HG02852 (cell line): ENCODE measurements around the gene MROH7.
"Not testable (repeated sequence)": the region's sequence is repeated elsewhere in the genome, so short reads cannot be mapped to it uniquely, and the experiment has no call there.

ENCODE experiments used
- ATAC-seq: cut with Tn5 transposase; IDR thresholded peaks from one replicate; pipeline ENCODE4 v1.9.1; 2021; ENCODE audit warnings: mild to moderate bottlenecking, moderate library complexity; ENCODE audit not compliant: unreplicated experiment

MROH7 gene

GRCh38 chr1:54609301-54609921 is 32.2 kb upstream of the MROH7 start:
- no peak for ATAC-seq

- ATAC-seq = no peak
These were observed 31.5 kb upstream of the MROH7 start for GRCh38 chr1:54610048-54610447.

- ATAC-seq = no peak
These were observed 30.7 kb upstream of the MROH7 start for GRCh38 chr1:54610601-54611580.

- no peak for ATAC-seq
These were observed 30.0 kb upstream of the MROH7 start for GRCh38 chr1:54611621-54612020.

DNA sequence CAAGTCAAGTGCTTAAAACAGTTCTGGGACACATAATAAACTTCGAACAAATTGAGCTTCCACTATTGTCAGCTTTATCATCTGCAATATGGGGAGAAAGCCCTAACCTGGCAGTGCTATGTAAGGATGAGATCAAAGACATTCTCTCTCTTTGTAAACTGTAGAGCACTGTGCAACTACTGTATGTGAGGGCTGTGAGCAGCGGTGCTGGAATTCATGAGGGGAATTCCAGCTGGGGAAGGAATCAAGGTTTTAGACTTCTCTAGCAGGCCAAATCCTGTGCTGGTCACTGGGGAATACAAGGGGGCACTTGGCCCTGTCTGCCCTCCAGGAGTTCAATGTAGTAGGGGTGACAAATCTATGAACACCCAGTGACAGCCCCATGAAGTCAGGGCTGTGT is 27.6 kb upstream of the MROH7 start:
- ATAC-seq = no peak

GRCh38 chr1:54614563-54614962 is 27.0 kb upstream of the MROH7 start:
- no peak for ATAC-seq

GRCh38 chr1:54615531-54616279 is 25.9 kb upstream of the MROH7 start:
- ATAC-seq = no peak

GRCh38 chr1:54619749-54620148 is 21.8 kb upstream of the MROH7 start:
- ATAC-seq = no peak

- ATAC-seq = no peak
These were observed 18.2 kb upstream of the MROH7 start, which contains the start of gene FAM151A for GRCh38 chr1:54623216-54624007. FAM151A (minus strand) TSS chr1:54623525; CDS start chr1:54623395, 130 bp downstream.

GRCh38 chr1:54624466-54625464 is 16.8 kb upstream of the MROH7 start:
- no peak for ATAC-seq

DNA sequence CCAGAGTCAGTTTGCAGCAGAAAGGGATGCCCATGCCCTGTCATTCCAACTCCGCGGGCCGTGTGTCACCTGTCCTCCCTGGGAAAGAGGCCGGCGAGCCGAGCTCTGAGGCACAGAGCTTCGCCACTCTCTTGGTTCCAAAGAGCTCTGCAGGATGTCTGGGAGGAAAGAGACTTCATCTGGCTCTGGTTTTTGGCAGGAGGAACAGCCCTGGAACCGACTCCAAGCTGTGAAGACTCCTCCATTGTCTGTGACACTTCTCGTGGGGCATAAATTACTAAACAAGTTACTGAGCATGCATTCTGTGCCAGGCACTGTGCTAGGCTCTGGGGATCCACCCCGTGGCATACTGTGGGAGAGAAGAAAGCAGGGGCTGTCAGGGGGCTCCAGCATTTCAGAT is 14.4 kb upstream of the MROH7 start:
- ATAC-seq = no peak

DNA sequence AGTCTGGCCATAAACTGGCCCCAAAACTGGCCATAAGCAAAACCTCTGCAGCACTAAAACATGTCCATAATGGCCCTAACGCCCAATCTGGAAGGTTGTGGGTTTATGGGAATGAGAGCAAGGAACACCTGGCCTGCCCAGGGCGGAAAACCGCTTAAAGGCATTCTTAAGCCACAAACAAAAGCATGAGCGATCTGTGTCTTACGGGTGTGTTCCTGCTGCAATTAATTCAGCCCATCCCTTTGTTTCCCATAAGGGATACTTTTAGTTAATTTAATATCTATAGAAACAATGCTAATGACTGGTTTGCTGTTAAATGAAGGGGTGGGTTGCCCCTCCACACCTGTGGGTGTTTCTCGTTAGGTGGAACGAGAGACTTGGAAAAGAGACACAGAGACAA is 5.8 kb upstream of the MROH7 start:
- ATAC-seq = not testable (repeated sequence)

GRCh38 chr1:54636461-54637446 is 4.8 kb upstream of the MROH7 start:
- ATAC-seq = not testable (repeated sequence)

DNA sequence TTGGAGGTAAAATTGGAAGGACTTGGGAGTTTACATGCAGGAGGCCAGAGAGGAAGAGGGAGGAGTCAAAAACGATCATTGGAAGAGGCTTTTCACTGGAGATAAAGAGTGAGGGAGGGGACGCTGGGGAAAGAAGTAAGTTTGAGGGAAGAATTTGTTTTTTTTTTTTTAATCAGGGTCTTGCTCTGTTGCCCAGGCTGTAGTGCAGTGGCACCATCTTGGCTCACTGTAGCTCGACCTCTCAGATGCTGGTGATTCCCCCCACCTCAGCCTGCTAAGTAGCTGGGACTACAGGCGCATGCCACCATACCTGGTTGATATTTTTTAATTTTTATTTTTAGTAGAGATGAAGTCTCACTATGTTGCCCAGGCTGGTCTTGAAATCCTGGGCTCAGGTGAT is 1.2 kb upstream of the MROH7 start:
- no peak for ATAC-seq

- no peak for ATAC-seq
These were observed 2.1 kb downstream of the MROH7 start for GRCh38 chr1:54643736-54644135.

- no peak for ATAC-seq
These were observed 4.5 kb downstream of the MROH7 start for GRCh38 chr1:54645806-54646676.
